ENCODE measurements around the gene CHEK2.
A peak's percentile ranks its signal among the peaks of the same experiment; 100 is the strongest.
"Not testable (repeated sequence)": the region's sequence is repeated elsewhere in the genome, so short reads cannot be mapped to it uniquely, and the experiment has no call there.

The CHEK2 gene

DNA sequence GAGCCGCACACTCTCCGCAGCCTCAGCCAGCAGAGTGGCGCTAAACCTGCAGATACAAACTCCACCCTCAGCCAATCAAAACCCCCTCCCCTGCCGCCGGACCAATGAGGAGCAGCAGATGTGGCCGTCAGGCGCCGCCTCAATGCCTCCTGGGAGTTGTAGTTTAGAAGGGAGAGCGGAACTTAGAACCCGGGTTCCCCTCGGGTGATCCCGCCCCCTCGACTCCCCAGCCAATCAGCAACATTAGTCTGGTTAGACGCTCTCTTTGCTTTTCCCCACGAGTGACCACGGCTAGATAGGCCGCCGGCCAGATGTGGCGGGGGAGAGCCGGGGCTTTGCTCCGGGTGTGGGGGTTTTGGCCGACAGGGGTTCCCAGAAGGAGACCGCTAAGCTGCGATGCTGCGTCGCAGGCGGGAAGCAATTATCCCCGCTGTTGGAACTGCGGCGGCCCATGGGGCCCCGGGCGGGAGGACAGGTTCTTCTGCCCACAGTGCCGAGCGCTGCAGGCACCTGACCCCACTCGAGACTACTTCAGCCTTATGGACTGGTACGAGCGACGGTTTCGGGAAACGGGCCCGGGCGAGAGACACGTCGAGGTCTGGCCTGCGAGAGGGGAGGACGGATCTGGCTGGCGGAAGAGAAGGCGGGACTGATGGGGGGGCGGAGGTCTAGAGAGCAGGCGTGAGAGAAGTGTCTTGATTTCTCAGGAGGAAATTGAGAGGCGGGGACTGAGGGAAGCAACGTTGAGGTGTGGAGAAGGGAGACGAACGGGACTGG, at the start of gene CHEK2, which contains the start of gene HSCB:
CHEK2 (minus strand) TSS at position 36 of the 777 bp plus-strand sequence. CDS start 7,099 bp downstream, outside the sequence.
HSCB (plus strand) TSS at position 255 of the 777 bp plus-strand sequence; CDS start at position 312, 57 bp downstream.
- peak; percentile 99 for DNase-seq

DNA sequence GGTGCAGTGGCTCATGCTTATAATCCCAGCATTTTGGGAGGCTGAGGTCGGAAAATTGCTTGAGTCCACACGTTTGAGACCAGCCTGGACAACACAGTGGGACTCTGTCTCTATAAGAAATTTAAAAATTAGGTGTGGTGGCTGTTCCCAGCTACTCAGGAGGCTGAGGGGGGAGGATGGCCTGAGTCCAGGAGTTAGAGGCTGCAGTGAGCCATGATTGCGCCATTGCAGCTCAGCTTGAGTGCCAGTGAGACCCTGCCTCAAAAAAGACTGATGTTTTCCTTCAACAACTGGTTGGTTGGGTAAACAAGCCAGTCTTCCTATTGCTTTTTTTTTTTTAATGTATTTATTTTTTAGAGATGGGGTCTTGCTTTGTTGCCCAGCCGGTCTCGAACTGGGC, 49.5 kb upstream of the CHEK2 start:
- DNase-seq, result no peak

DNA sequence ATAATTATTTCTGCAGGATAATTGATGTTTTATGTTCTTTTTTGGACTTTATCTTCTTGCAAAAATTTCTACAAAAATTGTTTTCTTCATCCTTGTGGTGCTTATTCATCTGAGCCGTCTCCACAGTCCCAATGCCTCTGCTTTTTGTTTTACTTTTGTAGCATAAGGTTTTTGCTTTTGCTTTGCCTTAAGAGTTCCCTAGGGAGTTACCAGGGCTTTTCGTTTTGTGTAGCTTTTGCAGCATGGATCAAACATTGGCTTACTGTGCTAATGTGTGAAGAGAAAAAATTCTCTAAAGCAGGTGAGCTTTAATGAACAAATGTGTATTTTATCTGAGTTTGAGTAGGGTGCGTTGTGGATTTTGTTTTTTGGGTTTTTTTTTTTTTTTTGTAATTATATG, 47.0 kb upstream of the CHEK2 start:
- DNase-seq, result no peak

DNA sequence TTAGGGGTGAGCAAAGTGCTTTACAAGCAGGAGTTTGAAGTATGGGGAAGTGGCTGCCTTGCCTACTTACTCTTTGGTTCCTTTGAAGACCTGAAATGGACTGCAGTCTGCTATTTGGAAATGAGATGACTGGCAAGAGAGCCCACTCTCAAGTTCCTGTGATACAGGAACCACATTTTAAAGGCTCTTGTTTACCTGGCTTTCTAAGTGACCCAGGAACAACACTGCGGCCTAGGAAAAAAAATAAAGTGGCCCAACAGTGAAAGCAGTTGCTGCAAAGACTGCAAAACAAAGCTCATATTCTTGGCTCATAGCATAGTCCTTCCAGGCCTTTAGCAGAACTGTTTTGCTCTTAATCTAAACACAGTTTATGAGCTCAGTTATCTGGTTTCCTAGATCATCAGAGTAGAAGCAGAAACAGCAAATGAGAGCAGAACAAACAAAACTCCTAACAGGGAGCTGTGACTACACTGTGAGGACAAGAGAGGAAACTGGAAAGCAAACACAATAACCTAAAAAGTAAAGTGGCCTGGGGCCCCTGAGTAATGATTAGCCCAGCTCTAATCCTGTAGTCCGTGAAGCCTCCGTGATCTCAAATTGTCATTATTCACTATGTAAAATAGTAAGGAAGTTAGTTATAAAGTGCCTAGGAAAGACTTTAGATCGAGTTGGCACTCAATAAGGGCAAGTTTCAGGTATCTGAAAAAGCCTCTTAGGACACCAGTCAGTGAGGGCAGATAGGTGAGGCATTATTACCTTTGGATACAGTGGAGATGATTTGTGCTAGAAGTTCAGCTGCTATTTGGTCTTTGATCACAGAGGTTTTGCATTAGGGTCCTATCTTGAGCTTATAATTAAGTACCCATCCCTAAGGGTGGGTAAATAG, 42.4 kb upstream of the CHEK2 start:
- no peak for DNase-seq

DNA sequence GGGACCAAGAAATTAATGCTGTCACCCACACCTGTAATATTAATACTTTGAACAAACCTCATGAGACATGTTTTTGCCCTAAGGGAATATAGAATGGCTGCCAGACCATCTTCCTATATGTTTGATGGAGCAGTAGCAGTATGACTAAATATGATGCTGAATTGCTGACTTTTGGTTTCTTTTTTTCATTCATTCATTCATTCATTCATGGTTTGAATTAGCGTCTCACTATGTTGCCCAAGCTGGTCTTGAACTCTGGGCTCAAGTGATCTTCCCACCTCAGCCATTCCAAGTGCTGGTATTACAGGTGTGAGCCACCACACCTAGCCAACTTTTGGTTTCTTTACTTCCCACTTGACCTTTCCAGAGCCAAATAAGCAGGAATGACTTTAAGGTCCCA, 38.7 kb upstream of the CHEK2 start:
- no peak for DNase-seq

DNA sequence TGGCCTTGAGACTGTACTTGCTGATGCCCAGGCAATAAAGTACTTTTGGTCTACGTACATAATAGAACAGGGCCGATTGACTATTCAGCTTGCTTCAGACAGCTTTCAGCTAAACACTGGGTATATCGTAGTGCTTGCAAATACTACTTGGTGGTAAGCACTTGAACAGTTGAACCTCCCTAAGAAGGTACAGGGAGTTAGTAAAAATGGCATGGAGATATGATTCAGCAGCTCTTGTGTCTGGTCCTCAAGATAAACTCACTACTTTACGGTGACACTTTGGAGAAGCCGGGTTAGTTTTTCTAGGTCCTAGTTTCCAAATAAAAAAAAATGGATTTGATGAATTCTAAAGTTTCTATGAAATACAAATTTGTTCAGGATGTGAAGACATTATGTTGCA, 38.2 kb upstream of the CHEK2 start:
- DNase-seq, result no peak

DNA sequence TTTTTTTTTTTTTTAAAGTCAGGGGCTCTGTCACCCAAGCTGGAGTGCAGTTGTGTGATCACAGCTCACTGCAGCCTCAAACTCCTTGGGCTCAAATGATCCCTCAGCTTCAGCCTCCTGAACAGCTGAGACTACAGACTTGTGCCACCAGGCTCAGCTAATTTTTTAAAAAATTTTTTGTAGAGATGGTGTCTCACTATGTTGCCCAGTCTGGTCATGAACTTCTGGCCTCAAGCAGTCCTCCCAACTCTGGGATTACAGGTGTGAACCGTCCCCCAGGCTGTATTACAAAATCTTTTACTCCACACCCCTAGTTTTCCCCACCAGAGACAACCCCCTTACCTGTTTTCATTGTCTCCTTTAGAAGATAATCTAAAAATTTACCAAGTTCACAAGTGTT, 32.8 kb upstream of the CHEK2 start:
- DNase-seq, result no peak

DNA sequence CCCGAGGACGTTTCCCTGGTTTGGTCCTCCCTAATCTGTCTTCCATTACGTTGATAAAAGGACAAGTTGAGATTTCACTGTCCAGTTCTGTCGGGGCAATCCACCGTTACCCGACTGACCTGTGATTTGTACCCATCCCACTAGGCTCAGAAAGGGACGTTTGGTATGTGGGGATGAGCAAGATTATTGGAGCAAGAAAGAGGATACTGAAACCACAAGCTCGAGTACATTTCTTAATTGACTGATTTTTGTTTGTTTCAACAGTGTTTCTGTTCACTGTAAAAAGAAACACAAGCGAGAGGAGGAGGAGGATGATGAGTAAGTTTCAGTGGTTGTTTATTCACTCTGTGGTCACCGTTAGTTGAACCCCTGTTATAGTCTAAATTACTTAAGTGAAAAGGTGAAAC, 31.8 kb upstream of the CHEK2 start:
- no peak for DNase-seq

DNA sequence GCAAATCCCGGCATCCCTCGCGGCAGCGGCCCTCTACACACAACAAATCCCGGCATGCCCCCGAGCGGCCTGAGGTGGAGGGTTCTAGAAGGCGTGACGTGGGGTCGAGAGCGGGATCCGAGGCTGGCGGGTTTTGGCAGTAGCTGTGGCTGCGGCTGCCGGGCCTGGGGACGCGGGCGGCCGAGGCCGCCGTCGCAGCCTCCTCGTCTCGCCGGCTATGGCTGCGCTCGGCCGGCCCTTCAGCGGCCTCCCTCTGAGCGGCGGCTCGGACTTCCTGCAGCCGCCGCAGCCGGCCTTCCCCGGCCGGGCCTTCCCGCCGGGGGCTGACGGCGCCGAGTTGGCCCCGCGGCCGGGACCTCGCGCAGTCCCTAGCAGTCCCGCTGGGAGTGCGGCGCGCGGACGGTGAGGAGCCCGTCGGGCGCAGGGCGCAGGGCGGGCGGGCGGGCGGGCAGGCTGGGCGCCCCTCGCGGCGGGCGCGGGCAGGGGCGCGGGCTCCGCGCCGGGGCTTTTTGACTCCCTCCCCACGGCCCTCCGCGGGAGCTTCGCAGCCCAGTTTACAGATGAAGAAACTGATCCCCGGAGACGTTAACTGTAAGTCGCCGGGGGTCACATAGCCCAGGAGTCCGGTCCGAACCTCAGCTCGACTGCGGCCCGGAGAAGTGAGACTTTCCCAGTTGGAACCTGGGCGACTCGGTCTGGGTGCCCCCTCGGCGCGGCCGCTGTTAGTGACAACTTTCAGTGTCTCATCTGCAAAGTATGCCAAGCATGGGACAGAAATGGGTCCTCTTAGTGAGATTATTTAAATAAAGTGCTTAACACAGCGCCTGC, 31.2 kb upstream of the CHEK2 start, which contains the start of gene CCDC117:
CCDC117 (plus strand) TSS at position 63 of the 828 bp plus-strand sequence; CDS start at position 218, 155 bp downstream.
- DNase-seq, result peak; percentile 97

DNA sequence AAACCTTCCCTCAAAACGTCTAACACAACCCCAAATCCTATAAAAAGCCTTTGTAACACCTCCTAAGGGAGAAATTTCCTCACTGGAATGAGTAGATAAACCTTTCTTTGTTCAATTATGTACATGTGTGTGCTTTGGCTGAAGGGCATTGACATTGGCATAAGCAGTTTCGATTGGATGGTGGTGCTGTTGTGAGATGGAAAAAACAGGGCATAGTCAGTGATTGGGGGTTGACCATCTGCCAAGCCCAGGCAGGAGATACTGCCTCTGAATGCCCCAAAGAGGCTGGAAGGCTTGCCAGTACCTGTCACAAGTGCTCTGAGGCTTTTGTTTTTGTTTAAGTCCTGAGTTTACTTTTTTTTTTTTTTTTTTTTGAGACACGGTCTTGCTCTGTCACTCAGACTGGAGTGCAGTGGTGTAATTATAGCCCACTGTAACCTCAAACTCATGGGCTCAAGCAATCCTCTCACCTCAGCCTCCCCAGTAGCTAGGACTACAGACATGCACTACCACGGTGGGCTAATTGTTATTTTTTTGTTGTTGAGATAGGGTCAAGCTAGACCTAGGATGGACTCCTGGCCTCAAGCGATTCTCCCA, 29.7 kb upstream of the CHEK2 start:
- no peak for DNase-seq

DNA sequence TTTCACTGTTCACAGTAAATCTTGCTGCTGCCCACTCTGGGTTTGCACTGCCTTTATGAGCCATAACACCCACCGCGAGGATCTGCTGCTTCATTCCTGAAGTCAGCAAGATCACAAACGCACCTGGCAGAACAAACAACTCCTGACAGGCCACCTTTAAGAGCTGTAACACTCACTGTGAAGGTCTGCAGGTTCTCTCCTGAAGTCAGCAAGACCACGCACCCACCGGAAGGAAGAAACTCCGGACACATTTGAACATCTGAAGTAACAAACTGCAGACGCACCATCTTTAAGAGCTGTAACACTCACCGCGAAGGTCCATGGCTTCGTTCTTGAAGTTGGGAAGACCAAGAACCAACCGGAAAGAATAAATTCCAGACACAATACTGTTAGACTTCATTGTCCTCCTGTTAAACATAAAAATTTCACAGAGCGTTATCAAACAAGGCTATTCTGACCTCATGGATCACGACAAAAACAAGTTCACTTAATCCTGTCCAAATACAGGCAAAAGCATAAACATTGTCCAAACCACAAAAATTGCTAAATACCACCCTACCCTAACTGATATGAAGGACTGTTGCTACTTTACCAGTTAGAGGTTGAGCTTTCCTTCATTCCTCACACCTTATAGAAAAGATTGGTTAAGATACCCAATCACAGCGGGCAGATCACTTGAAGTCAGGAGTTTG, 27.9 kb upstream of the CHEK2 start:
- no peak for DNase-seq

DNA sequence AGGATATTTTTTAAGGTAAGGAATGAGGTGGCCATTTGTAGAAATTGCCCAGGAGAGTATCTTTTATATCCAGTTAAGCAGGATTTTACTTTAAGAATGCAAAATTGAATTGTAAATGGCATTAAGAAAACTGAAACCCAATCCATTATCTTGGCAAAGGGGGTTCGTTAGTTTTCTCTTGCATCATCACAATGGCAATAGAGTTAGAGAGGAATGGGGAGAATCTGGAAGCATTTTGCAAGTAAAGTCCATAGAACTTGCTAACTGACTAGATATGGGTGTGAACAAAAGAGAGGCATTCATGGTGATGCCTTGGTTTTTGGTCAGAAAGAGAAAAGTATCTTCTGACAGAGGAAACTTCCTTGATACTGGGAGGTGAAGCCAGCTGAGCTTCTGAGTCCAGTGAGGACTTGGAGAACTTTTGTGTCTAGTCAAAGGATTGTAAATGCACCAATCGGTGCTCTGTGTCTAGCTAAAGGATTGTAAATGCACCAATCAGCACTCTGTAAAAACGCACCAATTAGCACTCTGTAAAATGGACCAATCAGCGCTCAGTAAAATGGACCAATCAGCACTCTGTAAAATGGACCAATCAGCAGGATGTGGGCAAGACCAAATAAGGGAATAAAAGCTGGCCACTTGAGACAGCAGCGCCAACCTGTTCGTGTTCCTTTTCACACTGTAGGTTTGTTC, 27.2 kb upstream of the CHEK2 start:
- DNase-seq, result no peak

DNA sequence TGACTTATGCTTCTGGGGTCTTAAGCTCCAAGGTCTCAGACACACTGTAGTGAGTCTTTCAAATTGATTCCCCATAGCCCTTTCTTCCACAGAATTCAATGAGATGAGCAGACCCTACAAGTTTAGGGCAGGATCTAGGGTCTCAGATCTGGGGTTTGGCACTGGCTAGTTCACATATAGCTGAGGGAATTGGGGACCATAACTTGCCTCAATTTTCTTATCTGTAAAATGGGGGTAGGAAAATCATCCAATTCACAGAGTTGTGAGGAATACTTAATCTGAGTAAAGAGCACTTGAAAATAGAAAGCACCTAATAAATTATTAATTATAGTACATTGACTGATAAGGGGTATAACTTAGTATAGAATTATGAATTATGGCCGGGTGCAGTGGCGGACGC, 25.0 kb upstream of the CHEK2 start:
- DNase-seq, result no peak

DNA sequence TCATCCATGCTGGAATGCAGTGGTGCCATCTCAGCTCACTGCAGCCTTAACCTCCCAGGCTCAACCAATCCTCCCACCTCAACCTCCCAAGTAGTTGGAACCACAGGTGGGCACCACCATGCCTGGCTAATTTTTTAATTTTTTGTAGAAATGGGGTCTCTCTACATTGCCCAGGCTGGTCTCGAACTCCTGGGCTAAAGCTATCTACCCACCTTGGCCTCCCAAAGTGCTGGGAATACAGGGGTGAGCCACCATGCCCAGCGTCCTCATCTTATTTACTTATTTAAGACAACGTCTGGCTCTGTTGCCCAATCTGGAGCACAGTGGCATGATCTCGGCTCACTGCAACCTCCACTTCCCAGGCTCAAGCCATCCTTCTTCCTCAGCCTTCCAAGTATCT, 20.4 kb upstream of the CHEK2 start:
- not testable (repeated sequence) for DNase-seq

DNA sequence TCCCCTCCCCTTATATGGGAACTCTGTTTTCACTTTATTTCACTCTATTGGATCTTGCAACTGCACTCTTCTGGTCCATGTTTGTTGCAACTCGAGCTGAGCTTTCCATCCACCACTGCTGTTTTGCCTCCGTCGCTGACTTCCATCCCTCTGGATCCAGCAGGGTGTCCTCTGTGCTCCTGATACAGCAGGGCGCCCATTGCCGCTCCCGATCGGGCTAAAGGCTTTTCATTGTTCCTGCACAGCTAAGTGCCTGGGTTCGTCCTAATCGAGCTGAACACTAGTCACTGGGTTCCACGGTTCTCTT, 19.8 kb upstream of the CHEK2 start:
- DNase-seq, result no peak

DNA sequence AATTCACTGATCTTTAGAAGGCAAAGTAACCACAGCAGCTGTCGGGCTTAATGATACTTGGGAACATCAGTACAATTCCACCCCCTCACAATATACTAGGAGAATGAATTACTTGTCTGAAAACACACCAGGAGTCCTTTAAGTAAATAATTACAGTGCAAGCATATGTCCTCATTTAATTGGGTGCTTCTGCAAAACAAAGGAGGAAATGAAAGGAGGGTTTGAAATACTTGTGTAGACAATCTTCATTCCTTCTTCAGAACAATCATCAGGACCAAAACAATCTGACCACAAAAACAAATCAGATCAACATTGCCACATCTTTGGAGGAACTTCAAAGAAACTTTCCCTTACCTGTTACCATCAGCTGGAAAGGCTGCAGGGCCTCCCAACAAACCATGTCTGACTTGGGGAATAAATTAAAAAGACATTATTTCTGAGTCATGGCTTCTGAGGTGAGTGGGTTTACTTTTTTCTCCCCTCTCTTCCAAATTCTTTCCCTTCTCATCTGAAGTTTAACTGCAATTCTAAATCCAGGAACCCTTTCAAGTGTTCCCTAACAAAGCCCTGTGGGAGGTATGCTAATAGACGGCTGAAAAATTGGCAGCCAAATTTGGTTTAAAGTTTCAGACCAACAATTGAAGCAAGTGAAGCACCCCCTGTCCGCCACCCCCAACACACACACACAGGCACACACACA, 18.4 kb upstream of the CHEK2 start:
- no peak for DNase-seq

DNA sequence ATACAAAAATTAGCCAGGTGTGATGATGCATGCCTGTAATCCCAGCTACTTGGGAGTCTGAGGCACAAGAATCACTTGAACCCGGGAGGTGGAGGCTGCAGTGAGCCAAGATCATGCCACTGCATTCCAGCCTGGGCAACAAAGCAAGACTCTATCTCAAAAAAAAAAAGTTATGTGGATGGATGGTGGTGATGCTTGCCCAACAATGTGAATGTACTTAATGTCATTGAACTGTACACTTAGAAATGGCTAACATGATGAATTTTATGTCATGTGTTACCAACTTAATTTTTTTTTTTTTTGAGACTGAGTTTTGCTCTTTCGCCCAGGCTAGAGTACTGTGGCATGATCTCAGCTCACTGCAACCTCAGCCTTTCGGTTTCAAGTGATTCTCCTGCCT, 12.9 kb upstream of the CHEK2 start:
- DNase-seq, result not testable (repeated sequence)

DNA sequence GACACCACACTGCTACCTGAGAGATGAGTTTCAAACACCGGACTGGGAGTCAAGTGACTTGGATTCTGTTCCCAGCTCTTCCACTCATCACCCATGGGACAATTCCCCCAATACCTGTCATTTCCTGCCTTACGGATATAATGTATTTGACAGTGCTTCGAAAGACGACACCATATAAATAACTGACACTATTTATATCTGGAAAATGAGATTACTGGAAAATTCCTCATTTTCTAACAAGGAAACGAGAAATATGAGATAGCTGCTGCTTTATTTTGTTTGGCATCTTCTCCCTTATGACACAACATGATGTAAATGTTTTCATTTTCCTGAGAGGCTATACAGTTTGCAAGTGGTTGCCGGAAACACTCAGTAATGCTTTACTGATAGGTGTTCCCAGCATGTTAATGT, 8.9 kb upstream of the CHEK2 start:
- no peak for DNase-seq

DNA sequence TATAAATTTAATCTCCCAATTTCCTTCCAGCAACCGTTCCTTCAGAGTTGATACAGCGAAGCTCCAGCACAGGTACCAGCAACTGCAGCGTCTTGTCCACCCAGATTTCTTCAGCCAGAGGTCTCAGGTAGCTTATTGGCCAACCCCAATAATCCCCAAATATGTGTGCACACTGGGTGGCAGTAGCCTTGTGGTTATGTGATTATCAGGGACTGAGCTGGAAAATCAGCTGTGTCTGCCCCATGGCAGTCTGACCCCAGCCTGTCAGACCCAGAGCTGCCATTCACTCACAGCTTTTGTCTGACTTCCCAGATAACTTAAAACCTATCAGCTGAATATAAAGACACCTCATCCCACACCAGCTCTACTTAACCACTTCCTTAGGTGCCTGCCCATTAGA, 2.2 kb upstream of the CHEK2 start:
- DNase-seq, result no peak

DNA sequence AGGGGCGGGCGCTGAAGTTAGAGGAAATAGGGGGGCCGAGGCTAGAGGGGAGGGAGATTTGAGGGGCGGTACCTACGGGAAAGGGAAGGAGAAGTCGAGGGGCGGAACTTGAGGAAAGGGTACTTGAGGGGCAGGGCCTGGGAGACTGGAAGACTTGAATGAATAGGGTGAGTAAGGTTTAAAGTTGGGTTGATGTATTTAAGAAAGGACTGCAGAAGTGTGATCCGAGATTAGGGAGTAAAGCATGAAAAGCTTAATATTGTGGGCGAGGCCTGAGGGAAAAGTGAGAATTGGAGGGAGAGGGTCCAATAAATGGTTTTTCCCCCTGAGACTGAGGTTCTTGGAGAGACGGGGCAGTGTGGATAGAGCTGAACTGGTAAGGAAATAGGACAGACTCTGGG, 942 bp upstream of the CHEK2 start:
- no peak for DNase-seq
